ENCODE results near the gene PPP1R3D. TPM values are rescaled to one million over a fixed set of nuclear protein-coding genes. Genes with fewer than 3 reads are reported as not detected.

The PPP1R3D gene
- total RNA-seq, 1 donor from 2014 or later = 3.5 TPM

DNA sequence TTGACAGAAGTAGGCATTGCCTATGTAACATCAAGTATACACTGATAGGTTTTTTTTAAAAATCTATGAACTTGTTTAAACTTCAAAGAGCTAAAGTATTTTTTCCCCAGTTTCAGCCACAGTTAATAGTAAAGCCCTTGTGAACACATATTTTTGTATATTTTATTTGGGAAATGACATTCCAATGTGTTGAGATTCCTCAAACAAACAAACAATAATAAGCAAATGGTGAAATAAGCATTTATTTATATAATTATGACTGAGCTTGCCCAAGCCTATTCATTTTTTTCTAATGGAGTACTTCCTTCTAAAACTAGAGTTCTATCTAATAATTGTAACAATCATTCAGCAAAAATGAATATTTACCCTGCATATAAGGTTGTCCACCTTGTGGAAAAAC, 19.2 kb downstream of the PPP1R3D start:
- H3K36me3 Mint-ChIP-seq (ENCODE audit: low read depth, unreplicated experiment) = no peaks in the 10 kb centered on the region
- DNase-seq (ENCODE audit: low spot score) = no peak
- H3K4me3 Mint-ChIP-seq (ENCODE audit: unreplicated experiment) = no peak overlapping the region
- no peaks in the 10 kb centered on the region for H3K9me3 Mint-ChIP-seq (ENCODE audit: unreplicated experiment)
- H3K4me1 Mint-ChIP-seq (ENCODE audit: unreplicated experiment) = no peaks in the 10 kb centered on the region
- TF ChIP-seq, protein P1, sequence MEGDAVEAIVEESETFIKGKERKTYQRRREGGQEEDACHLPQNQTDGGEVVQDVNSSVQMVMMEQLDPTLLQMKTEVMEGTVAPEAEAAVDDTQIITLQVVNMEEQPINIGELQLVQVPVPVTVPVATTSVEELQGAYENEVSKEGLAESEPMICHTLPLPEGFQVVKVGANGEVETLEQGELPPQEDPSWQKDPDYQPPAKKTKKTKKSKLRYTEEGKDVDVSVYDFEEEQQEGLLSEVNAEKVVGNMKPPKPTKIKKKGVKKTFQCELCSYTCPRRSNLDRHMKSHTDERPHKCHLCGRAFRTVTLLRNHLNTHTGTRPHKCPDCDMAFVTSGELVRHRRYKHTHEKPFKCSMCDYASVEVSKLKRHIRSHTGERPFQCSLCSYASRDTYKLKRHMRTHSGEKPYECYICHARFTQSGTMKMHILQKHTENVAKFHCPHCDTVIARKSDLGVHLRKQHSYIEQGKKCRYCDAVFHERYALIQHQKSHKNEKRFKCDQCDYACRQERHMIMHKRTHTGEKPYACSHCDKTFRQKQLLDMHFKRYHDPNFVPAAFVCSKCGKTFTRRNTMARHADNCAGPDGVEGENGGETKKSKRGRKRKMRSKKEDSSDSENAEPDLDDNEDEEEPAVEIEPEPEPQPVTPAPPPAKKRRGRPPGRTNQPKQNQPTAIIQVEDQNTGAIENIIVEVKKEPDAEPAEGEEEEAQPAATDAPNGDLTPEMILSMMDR (IDR thresholded peaks at IDR 0.05; ENCODE audit: unreplicated experiment) = no peak
- H3K27ac Mint-ChIP-seq (ENCODE audit: unreplicated experiment) = no peak overlapping the region
- peaks cover under 1% of the 10 kb centered on the region for H3K27me3 Mint-ChIP-seq (ENCODE audit: unreplicated experiment)

DNA sequence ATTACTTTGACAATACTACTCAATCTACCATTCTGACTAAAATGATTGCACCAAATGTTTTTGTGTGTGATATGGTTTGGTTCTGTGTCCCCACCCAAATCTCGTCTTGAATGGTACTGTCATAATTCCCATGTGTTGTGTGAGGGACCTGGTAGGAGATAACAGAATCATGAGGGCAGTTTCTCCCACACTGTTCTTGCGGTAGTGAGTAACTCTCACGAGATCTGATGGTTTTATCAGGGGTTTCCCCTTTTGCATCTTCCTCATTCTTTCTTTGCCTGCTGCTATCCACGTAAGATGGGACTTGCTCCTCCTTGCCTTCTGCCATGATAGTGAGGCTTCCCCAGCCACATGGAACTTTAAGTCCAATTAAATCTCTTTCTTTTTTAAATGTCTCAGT, 27.5 kb downstream of the PPP1R3D start:
- TF ChIP-seq, protein P1 (IDR thresholded peaks at IDR 0.05; ENCODE audit: unreplicated experiment) = no peak
- Mint-ChIP-seq H3K27ac (ENCODE audit: unreplicated experiment) (no peak overlapping the region), H3K27me3 (ENCODE audit: unreplicated experiment) (no peaks in the 10 kb centered on the region), H3K4me3 (ENCODE audit: unreplicated experiment) (no peak overlapping the region), H3K9me3 (ENCODE audit: unreplicated experiment) (no peaks in the 10 kb centered on the region), H3K4me1 (ENCODE audit: unreplicated experiment) (no peaks in the 10 kb centered on the region), H3K36me3 (ENCODE audit: low read depth, unreplicated experiment) (no peaks in the 10 kb centered on the region)
- no peak for DNase-seq (ENCODE audit: low spot score)

DNA sequence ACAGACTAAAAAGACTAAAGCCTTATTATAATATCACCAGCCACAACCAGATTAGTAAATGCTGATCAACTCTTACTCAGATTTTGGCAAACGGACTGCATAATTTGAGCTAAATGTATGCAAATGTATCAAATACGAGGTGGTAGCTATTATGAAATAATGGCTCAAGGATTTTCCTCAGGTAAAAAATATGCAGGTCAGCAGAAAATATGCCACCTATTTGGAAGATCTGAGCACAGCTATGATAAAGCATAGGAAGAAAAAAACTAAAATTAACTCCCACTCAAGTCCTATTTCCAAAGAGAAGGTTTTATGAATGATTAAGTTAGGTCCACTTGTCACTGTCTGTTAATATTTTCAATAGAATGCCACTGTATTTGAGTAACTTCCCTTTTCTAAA, 29.1 kb downstream of the PPP1R3D start:
- no peak overlapping the region for H3K27ac Mint-ChIP-seq (ENCODE audit: unreplicated experiment)
- no peaks in the 10 kb centered on the region for H3K36me3 Mint-ChIP-seq (ENCODE audit: low read depth, unreplicated experiment)
- no peak for DNase-seq (ENCODE audit: low spot score)
- no peaks in the 10 kb centered on the region for H3K4me1 Mint-ChIP-seq (ENCODE audit: unreplicated experiment)
- TF ChIP-seq, protein P1 (IDR thresholded peaks at IDR 0.05; ENCODE audit: unreplicated experiment) = no peak
- H3K4me3 Mint-ChIP-seq (ENCODE audit: unreplicated experiment) = no peak overlapping the region
- H3K9me3 Mint-ChIP-seq (ENCODE audit: unreplicated experiment) = no peaks in the 10 kb centered on the region
- H3K27me3 Mint-ChIP-seq (ENCODE audit: unreplicated experiment) = no peaks in the 10 kb centered on the region

DNA sequence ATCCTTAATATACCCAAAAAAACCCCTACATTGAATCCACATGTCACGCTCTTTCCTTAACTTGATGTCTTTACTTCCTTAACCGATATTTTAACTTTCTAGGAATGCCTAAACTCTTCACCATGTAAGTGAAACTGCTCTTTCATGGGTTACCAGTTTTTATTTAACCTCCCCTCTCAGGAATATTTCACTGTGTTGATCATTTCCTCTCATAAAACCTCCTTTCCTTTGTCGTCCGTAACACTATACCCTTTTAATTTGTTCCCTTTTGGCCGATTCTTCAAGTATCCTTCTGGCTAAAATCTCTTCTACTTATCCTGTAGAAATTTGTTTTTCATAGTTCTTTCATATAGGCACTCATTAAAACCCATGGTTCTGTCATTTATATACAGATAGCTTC, 31.2 kb downstream of the PPP1R3D start:
- Mint-ChIP-seq H3K27me3 (ENCODE audit: unreplicated experiment) (no peaks in the 10 kb centered on the region), H3K9me3 (ENCODE audit: unreplicated experiment) (no peaks in the 10 kb centered on the region), H3K4me1 (ENCODE audit: unreplicated experiment) (no peaks in the 10 kb centered on the region), H3K27ac (ENCODE audit: unreplicated experiment) (no peak overlapping the region), H3K36me3 (ENCODE audit: low read depth, unreplicated experiment) (no peaks in the 10 kb centered on the region), H3K4me3 (ENCODE audit: unreplicated experiment) (no peak overlapping the region)
- TF ChIP-seq, protein P1 (IDR thresholded peaks at IDR 0.05; ENCODE audit: unreplicated experiment) = no peak
- DNase-seq (ENCODE audit: low spot score) = no peak

DNA sequence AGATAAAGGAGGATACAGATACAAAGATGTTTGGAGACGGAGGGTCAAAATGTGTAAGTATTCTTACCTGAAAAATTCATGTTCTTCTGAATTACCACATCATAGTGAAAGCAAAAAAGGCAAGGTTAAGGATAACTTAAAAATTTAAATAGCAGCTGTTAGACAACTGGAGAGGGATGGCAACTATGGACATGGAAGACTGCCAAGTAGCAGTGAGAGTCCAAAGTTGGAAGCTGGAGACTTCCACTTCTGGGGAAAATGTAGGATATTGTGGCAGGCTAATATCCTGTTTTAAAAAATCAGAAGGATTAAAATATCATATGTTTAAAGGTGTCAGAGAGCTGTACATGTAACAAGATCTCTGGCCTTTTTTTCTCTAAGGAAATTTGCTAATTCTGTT, 36.5 kb downstream of the PPP1R3D start:
- Mint-ChIP-seq H3K4me3 (ENCODE audit: unreplicated experiment) (no peak overlapping the region), H3K27ac (ENCODE audit: unreplicated experiment) (no peak overlapping the region), H3K36me3 (ENCODE audit: low read depth, unreplicated experiment) (no peaks in the 10 kb centered on the region), H3K4me1 (ENCODE audit: unreplicated experiment) (no peaks in the 10 kb centered on the region), H3K9me3 (ENCODE audit: unreplicated experiment) (no peaks in the 10 kb centered on the region), H3K27me3 (ENCODE audit: unreplicated experiment) (no peaks in the 10 kb centered on the region)
- TF ChIP-seq, protein P1 (IDR thresholded peaks at IDR 0.05; ENCODE audit: unreplicated experiment) = no peak
- DNase-seq (ENCODE audit: low spot score) = no peak

Data from endothelial cell (in vitro differentiated cells).